ENCODE measurements around the gene MIDN. TPM values are rescaled to one million over a fixed set of nuclear protein-coding genes. Genes with fewer than 3 reads are reported as not detected.

MIDN gene
- total RNA-seq, 1 experiment from 2014 or later: 286 TPM

- H3K23me2 ChIP-seq (ENCODE audit: insufficient read length, low read depth, low read length, poor library complexity, severe bottlenecking): peaks cover 12% of the 10 kb centered on the region
- H3K36me3 Mint-ChIP-seq (ENCODE audit: insufficient read depth in 1 of 3, low read depth in 3 of 3): peaks cover 25 to 68% (median 54%) of the 10 kb centered on the region in 3 experiments; a peak in 6 of 7 replicates
Observed at GRCh38 chr19:1254081-1254527, 5.7 kb downstream of the MIDN start.

More at GRCh38 chr19:1254081-1254527, 5.7 kb downstream of the MIDN start:
- Histone ChIP-seq H3K56ac (ENCODE audit: insufficient read length, low read depth, low read length) (no peak overlapping the region), H3K14ac (ENCODE audit: insufficient read depth, low read length) (no peak overlapping the region), H2AFZ (ENCODE audit: low read length) (no peak overlapping the region), H4K91ac (ENCODE audit: insufficient read length, low read depth, low read length) (no peak overlapping the region), H4K8ac (replicated peaks; ENCODE audit: insufficient read length, low read depth, low read length) (no peak overlapping the region), H3K23ac (ENCODE audit: insufficient read length, low read depth, low read length) (no peak overlapping the region), H3K27ac (ENCODE audit: insufficient read length, low read depth, low read length) (no peak overlapping the region), H2BK5ac (ENCODE audit: insufficient read length, low read length) (no peak overlapping the region), H2BK12ac (ENCODE audit: insufficient read length, low read depth, low read length) (no peak overlapping the region), H2BK15ac (ENCODE audit: low read depth, low read length) (no peak overlapping the region), H3K79me2 (ENCODE audit: insufficient read depth, low read length) (peaks cover 11% of the 10 kb centered on the region; the same call in 1 of the 2 replicates), H4K20me1 (ENCODE audit: control insufficient read depth, insufficient read depth, insufficient read length) (no peaks in the 10 kb centered on the region), H3K18ac (ENCODE audit: insufficient read length, low read depth, low read length) (no peak overlapping the region), H2AK5ac (ENCODE audit: insufficient read length, low read length) (no peak overlapping the region), H3K27me3 (ENCODE audit: insufficient read depth, low read length) (no peaks in the 10 kb centered on the region), H2BK20ac (ENCODE audit: low read depth, low read length, poor library complexity, severe bottlenecking) (no peak overlapping the region), H3T11ph (ENCODE audit: low read length) (no peak overlapping the region), H3K4me2 (ENCODE audit: insufficient read depth, insufficient read length, low read length) (no peak overlapping the region), H3K9ac (ENCODE audit: extremely low read depth, insufficient read length, low read length) (no peak overlapping the region), H4K5ac (ENCODE audit: insufficient read length, low read depth, low read length) (no peak overlapping the region), H3K9me3 (ENCODE audit: control insufficient read depth, low read depth, low read length) (no peaks in the 10 kb centered on the region), H3K79me1 (ENCODE audit: insufficient read depth, low read depth, low read length, poor library complexity, severe bottlenecking) (no peaks in the 10 kb centered on the region), H3K4me1 (ENCODE audit: insufficient read depth, low read length) (no peaks in the 10 kb centered on the region; the same call in 1 of the 2 replicates), H3K4ac (ENCODE audit: low read depth, low read length) (no peak overlapping the region), H2BK120ac (ENCODE audit: low read depth, low read length, poor library complexity, severe bottlenecking) (no peak overlapping the region)
- no peak for TF ChIP-seq CTCF (conservative IDR thresholded peaks at IDR 0.05)
- H3K27me3 Mint-ChIP-seq (ENCODE audit: low read depth): no peaks in the 10 kb centered on the region
- WGBS (ENCODE audit: extremely low coverage, insufficient read length, low lambda C conversion rate): no CpG with 5 or more reads among the region's 37 CpGs
- peaks cover 17 to 34% of the 10 kb centered on the region in 2 experiments for H3K4me1 Mint-ChIP-seq
- peak overlapping the region in 2 of 3 experiments; percentile 70 to 89; a peak in 2 of 7 replicates for H3K27ac Mint-ChIP-seq
- no peak for DNase-seq
- no peak overlapping the region for H3K4me3 Mint-ChIP-seq
- no peaks in the 10 kb centered on the region; a peak in 1 of 5 replicates for H3K9me3 Mint-ChIP-seq

Data from H9 (cell line).